ENCODE results near the gene VILL. TPM values are rescaled to one million over a fixed set of nuclear protein-coding genes. Genes with fewer than 3 reads are reported as not detected.

Gene VILL
- total RNA-seq, 2 donors from 2014 or later: 12.5 to 16.1 TPM

DNA sequence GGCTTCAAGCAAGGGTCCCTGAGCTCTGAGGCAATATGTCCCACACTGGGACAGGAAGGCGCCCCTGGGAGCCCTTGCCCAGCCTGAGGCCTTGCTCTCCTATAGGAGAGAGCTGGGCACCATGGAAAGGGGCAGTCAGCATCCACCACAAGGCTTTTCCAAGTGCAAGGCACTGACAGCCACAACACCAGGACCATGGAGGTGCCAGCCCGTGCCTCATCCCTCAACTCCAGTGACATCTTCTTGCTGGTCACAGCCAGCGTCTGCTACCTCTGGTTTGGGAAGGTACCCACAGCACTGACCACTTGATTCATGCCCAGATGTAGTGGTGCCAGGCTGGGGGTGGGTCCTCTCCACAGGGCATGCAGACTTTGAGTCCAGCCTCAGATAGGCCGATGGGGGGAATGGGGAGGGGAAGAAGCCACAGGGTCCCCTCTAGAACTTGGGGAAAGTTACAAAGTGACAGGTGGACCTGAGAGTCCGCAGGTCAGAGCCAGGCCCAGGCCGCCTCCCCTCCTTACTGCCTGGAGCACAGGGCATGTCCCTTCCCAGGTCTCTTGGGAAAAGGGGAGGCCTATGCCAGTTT is 11.8 kb downstream of the VILL start:
- peaks cover 0 to 8% of the 10 kb centered on the region in 2 donors for H3K36me3 Mint-ChIP-seq (ENCODE audit: insufficient read depth in 2 of 2)
- DNase-seq (no peak), ATAC-seq (replicated peaks in 1 of 2) (no peak)
- H3K27ac Mint-ChIP-seq: no peak overlapping the region
- H3K9me3 Mint-ChIP-seq: no peaks in the 10 kb centered on the region
- H3K4me3 Mint-ChIP-seq: no peak overlapping the region
- no peaks in the 10 kb centered on the region for H3K27me3 Mint-ChIP-seq (ENCODE audit: low read depth)
- H3K4me1 Mint-ChIP-seq (ENCODE audit: low read depth): peaks cover 34% of the 10 kb centered on the region

DNA sequence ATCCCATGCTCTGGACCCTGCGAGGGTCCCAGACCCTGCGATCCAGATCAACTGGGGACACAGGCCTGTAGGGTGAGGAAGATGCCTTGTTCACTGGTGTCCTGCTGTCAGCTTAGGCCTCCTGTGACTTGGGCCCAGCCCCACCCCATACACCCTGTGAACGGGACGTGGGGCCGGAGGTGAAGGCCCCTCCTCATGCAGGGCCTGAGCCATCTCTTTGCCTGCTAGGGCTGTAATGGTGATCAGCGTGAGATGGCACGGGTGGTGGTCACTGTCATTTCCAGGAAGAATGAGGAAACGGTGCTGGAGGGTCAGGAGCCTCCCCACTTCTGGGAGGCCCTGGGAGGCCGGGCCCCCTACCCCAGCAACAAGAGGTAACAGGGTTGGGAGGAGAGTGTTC is 12.4 kb downstream of the VILL start:
- peak overlapping the region; percentile 41 for H3K27ac Mint-ChIP-seq
- no peaks in the 10 kb centered on the region for H3K9me3 Mint-ChIP-seq
- no peak overlapping the region for H3K4me3 Mint-ChIP-seq
- peaks cover 34% of the 10 kb centered on the region for H3K4me1 Mint-ChIP-seq (ENCODE audit: low read depth)
- peaks cover 0 to 8% of the 10 kb centered on the region in 2 donors for H3K36me3 Mint-ChIP-seq (ENCODE audit: insufficient read depth in 2 of 2)
- no peaks in the 10 kb centered on the region for H3K27me3 Mint-ChIP-seq (ENCODE audit: low read depth)
- ATAC-seq (replicated peaks in 1 of 2) (no peak), DNase-seq (no peak)

DNA sequence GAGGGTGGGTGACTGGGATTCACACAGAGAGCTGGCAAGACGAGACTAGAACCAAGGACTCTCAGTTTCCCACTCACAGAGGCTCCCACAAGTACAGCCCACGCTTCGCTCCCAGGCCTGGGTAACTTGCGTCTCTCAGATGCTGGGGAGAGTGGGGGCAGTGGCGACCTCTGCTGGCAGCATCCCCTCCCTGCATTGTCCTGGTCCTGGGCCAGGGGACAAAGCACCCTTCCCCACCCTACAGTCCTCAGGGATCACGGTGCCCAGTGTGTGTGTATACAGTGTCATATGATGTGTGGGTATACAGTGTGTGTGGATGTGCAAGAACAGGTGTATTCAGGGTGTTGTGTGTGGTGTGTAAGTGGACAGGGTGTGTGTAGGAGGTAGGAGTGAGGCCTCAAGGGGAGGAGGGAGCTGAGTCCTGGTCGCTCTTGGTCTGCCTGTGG is 12.8 kb downstream of the VILL start:
- no peak overlapping the region for H3K4me3 Mint-ChIP-seq
- H3K36me3 Mint-ChIP-seq (ENCODE audit: insufficient read depth in 2 of 2): peaks cover 0 to 8% of the 10 kb centered on the region in 2 donors
- no peaks in the 10 kb centered on the region for H3K9me3 Mint-ChIP-seq
- H3K27ac Mint-ChIP-seq: no peak overlapping the region
- peak; percentile 47 to 52 for ATAC-seq (replicated peaks in 1 of 2)
- no peaks in the 10 kb centered on the region for H3K27me3 Mint-ChIP-seq (ENCODE audit: low read depth)
- H3K4me1 Mint-ChIP-seq (ENCODE audit: low read depth): peaks cover 30% of the 10 kb centered on the region
- peak; percentile 62 to 76 for DNase-seq

DNA sequence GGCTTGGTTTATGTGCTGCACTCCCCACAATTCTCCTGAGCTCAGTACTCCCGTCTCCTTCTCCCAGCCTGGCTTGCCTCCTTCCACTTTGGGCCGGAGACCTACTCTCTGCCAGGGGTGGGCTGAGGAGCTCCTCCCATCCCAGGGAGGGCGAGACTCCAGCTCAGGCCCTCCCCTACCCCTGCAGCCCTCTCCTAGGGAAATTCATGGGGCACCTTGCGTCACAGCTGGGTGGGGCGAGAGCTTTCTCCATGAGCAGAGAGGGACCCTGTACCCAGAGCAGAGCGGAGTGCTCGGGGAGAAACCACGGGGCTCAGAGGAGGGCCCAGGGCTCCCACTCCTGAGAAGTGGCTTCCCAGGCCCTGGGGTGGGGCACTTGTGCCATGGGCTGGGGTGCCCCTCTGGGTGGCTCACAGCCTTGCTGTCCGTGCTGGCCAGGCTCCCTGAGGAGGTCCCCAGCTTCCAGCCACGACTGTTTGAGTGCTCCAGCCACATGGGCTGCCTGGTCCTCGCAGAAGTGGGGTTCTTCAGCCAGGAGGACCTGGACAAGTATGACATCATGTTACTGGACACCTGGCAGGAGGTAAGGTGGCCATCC is 13.3 kb downstream of the VILL start:
- H3K9me3 Mint-ChIP-seq: no peaks in the 10 kb centered on the region
- H3K4me3 Mint-ChIP-seq: no peak overlapping the region
- H3K36me3 Mint-ChIP-seq (ENCODE audit: insufficient read depth in 2 of 2): peaks cover 0 to 8% of the 10 kb centered on the region in 2 donors
- peaks cover 24% of the 10 kb centered on the region for H3K4me1 Mint-ChIP-seq (ENCODE audit: low read depth)
- no peak overlapping the region for H3K27ac Mint-ChIP-seq
- no peaks in the 10 kb centered on the region for H3K27me3 Mint-ChIP-seq (ENCODE audit: low read depth)
- ATAC-seq (replicated peaks in 1 of 2) (no peak), DNase-seq (no peak)

DNA sequence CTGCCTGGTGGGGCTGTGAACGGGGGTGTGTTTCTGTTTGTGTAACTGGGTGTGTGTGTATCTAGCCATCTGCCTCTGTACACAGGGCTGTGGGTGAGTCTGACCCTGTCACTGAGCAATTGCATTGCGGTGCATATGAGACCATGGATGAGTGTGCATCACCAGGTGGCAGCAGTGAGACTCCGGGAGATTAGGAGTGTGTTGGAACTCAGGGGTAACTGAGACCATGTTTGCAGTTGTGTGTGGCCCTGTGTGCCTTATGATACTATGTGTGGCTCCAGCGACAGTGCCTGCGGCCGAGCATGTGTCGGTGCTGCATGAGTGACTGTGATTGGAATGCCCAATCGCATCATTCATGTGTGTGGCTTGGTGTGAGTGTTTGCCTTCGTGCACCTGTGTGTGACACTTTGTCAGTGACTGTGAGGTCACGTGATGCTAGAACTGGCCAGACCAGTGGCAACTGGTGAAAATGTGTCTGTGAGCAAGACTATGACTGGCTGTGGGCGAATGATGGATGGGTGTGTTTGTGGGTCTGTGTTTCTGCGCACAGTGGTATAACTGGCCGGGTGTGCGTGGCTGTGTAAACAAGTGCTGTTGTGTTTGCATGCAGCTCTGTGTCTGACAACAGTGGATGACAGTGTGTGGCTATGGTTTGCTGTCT is 14.0 kb downstream of the VILL start:
- Mint-ChIP-seq H3K4me1 (ENCODE audit: low read depth) (peaks cover 18% of the 10 kb centered on the region), H3K36me3 (ENCODE audit: insufficient read depth in 2 of 2) (peaks cover 0 to 8% of the 10 kb centered on the region in 2 donors), H3K27me3 (ENCODE audit: low read depth) (no peaks in the 10 kb centered on the region), H3K9me3 (no peaks in the 10 kb centered on the region), H3K27ac (no peak overlapping the region), H3K4me3 (no peak overlapping the region)
- DNase-seq (peak; percentile 47 to 53), ATAC-seq (replicated peaks in 1 of 2) (peak; percentile 65 to 68)

DNA sequence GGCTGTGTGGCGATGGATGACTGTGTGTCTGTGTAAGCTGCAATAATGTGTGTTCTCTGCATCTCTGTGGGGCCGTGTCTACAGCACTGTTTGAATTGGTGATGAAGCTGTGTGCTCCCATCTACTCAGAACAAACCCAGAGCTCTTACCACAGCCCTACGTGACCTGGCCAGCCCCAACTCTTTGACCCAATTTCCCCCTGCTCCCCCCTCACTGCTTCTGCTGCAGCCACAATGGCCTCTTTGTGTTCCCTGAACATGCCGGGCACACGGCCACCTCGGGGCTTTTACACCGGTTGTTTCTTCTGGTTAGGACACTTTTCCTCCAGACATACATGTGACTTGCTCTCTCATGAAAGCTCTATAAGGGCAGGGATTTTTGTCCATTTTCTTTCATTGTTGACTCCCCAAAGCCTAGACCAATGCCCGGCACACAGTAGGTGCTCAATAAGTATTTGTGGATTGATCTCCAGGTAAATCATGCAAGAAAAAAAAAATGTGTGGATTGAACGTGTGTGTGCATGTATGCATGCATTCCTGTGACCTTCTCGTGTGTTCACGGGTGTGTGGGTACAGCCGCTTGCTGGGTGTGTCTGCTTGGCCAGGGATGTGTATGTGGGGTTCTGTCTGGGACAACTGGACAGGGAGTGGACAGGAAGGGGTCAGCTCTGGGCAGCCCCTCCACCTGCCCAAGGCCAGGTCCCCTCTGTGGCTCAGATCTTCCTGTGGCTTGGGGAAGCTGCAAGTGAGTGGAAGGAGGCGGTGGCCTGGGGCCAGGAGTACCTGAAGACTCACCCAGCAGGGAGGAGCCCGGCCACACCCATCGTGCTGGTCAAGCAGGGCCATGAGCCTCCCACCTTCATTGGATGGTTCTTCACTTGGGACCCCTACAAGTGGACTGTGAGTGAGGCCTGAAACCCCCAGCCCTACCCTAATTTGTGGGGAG is 14.8 kb downstream of the VILL start:
- Mint-ChIP-seq H3K9me3 (no peaks in the 10 kb centered on the region), H3K27ac (no peak overlapping the region), H3K27me3 (ENCODE audit: low read depth) (no peaks in the 10 kb centered on the region), H3K4me3 (no peak overlapping the region), H3K4me1 (ENCODE audit: low read depth) (peaks cover 18% of the 10 kb centered on the region), H3K36me3 (ENCODE audit: insufficient read depth in 2 of 2) (peaks cover 0 to 6% of the 10 kb centered on the region in 2 donors)
- no peak for DNase-seq
- no peak for ATAC-seq (replicated peaks in 1 of 2)

DNA sequence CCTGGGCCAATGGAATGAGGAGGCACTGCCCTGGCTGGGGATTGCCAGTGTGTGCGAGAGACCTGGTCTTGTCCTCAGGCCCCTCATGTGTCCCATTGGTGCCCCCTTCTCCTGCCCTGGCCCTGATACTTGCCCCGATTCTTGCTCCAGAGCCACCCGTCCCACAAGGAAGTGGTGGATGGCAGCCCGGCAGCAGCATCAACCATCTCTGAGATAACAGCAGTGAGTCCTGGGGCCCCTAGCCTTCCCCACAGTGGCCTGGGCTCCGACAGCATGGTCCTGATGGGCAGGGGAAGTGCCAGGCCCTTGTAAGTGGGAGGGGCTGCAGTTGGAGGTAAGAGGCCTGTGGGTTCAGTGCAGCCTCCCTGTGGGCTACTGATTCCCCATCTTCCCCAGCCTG is 15.4 kb downstream of the VILL start:
- Mint-ChIP-seq H3K27me3 (ENCODE audit: low read depth) (no peaks in the 10 kb centered on the region), H3K4me3 (no peak overlapping the region), H3K9me3 (no peaks in the 10 kb centered on the region), H3K4me1 (ENCODE audit: low read depth) (peaks cover 18% of the 10 kb centered on the region), H3K36me3 (ENCODE audit: insufficient read depth in 2 of 2) (peaks cover 0 to 3% of the 10 kb centered on the region in 2 donors), H3K27ac (no peak overlapping the region)
- ATAC-seq (replicated peaks in 1 of 2) (no peak), DNase-seq (no peak)

DNA sequence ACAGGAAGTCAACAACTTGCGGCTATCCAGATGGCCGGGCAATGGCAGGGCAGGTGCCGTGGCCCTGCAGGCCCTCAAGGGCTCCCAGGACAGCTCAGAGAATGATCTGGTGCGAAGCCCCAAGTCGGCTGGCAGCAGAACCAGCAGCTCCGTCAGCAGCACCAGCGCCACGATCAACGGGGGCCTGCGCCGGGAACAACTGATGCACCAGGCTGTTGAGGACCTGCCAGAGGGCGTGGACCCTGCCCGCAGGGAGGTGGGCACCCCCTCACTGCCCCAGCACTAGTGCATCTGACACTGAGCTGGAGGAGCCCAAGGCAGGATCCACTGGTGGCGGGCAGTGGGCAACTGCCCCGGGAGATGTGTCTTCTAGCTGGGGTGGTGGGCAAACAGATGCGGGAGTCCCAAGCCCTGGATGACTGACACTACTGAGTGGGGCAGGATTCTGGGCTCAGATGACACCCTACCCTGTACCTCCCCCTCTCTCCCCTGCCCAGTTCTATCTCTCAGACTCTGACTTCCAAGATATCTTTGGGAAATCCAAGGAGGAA is 15.9 kb downstream of the VILL start:
- H3K4me1 Mint-ChIP-seq (ENCODE audit: low read depth): peaks cover 18% of the 10 kb centered on the region
- peaks cover 0 to 3% of the 10 kb centered on the region in 2 donors for H3K36me3 Mint-ChIP-seq (ENCODE audit: insufficient read depth in 2 of 2)
- ATAC-seq (replicated peaks in 1 of 2) (no peak), DNase-seq (no peak)
- no peaks in the 10 kb centered on the region for H3K27me3 Mint-ChIP-seq (ENCODE audit: low read depth)
- no peak overlapping the region for H3K4me3 Mint-ChIP-seq
- no peaks in the 10 kb centered on the region for H3K9me3 Mint-ChIP-seq
- H3K27ac Mint-ChIP-seq: no peak overlapping the region

DNA sequence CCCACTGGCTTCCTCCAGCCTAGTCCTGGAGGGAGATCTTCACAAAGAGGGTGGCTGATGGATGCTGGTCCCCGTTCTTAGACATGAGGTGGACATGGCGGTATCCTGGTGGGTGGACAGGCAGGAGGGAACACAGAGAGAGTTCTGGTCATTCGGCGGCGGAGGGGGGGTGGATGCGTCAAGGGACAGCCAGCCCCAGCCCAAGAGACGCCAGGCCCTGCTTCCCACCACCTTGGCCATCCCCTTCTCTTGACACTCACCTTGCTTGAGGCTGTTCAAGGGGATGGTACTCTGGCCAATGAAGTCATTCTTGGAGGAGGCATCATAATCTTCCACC is 17.1 kb downstream of the VILL start:
- Mint-ChIP-seq H3K27me3 (ENCODE audit: low read depth) (no peaks in the 10 kb centered on the region), H3K9me3 (no peaks in the 10 kb centered on the region), H3K36me3 (ENCODE audit: insufficient read depth in 2 of 2) (peaks cover 0 to 2% of the 10 kb centered on the region in 2 donors), H3K4me3 (no peak overlapping the region), H3K4me1 (ENCODE audit: low read depth) (peaks cover 18% of the 10 kb centered on the region), H3K27ac (no peak overlapping the region)
- no peak for DNase-seq
- no peak for ATAC-seq (replicated peaks in 1 of 2)

DNA sequence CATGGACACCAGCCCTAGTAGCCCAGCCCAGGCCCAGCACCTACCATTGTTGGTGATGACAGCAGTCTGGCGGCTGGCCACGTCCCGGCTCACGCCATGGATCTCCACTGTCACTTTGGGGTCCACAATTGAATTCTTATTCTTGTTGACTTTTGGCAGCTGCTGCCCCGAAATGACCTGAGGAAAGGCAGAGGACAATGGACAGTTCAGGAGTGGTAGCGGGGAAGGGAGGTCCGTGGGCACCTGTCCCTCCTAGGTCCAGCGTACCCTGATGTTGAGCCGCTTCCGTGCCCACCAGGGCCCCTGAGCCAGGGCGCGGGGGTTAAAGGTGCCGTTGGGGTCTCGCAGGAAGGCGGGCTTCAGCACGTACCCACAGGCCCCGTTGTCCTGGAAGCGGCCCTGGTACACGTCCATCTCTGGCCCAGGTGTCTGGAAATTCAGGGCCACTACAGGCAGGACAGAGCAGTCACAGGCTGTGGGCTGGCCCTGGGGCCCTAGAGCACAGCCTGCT is 17.7 kb downstream of the VILL start:
- H3K4me1 Mint-ChIP-seq (ENCODE audit: low read depth): peaks cover 13% of the 10 kb centered on the region
- no peaks in the 10 kb centered on the region for H3K27me3 Mint-ChIP-seq (ENCODE audit: low read depth)
- DNase-seq (no peak), ATAC-seq (replicated peaks in 1 of 2) (no peak)
- H3K9me3 Mint-ChIP-seq: no peaks in the 10 kb centered on the region
- H3K4me3 Mint-ChIP-seq: no peak overlapping the region
- no peak overlapping the region for H3K27ac Mint-ChIP-seq
- H3K36me3 Mint-ChIP-seq (ENCODE audit: insufficient read depth in 2 of 2): no peaks in the 10 kb centered on the region

DNA sequence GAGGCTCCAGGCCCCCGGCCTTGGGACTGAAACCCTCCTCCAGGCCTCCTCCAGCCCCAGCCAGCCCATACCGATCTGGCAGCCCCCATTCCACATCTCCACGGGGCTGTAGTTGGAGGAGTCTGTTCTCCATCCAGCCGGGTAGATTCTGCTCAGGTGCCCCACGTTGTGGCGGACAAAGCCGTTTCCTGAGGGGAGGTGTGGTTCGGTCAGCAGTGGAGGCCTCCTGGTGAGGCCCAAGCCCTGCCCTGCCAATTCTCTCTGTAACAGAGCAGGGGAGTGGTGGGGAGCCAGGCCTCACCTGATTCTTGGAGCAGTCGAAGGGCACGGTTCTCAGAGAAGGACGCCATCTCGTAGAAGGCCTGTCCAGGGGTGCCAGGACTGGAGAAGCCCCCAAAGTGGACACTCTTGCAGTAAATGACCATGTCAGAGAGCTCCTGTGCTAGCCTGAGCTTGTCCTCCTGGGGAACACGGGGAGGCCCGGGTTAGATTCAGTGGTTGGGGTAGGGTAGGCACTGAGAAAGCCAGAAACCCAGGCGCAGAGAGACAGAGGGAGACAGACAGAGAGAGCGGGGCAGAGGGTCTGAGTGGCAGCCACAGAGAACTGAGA is 18.5 kb downstream of the VILL start:
- ATAC-seq (replicated peaks in 1 of 2) (no peak), DNase-seq (no peak)
- Mint-ChIP-seq H3K27ac (no peak overlapping the region), H3K36me3 (ENCODE audit: insufficient read depth in 2 of 2) (no peaks in the 10 kb centered on the region), H3K4me1 (ENCODE audit: low read depth) (peaks cover 12% of the 10 kb centered on the region), H3K9me3 (no peaks in the 10 kb centered on the region), H3K27me3 (ENCODE audit: low read depth) (no peaks in the 10 kb centered on the region), H3K4me3 (no peak overlapping the region)

DNA sequence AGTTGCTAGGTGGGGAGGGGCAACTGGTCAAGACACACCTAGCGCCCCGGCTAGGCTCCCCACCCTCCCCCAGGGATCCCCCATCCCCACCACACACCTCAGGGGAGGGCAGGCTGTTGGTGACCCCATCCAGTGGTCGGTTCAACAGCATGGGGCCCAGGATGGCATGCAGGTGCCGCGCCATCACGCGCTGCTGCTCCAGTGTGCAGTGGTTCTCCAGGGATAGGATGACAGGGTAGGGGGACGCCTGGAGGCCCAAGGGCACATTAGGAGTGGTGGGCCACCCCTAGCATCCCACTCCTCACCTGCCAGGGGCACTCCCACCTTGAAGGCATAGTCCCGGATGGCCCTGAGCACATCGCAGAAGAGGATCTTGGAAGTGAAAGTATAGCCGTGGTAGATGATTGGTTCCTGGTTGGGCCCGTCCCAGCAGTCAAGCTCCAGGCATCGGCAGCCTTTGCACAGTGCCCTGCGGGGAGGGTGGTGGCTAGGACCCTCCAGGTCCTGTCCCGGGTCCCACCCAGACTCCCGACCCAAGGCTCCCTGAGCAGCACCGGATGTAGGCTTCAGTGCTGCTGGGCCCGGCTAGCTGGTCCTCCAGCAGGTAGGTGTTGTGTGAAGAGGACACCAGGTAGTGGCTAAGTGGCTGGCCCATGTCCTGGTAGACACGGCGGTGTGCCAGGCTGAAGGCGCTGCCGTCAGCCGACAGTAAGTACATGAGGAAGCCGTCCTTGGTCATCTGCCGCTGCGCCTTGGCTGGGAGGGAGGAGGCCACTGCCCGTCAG is 19.4 kb downstream of the VILL start:
- no peak overlapping the region for H3K27ac Mint-ChIP-seq

More for the DNA sequence above, 19.4 kb downstream of the VILL start:
- Mint-ChIP-seq H3K27me3 (ENCODE audit: low read depth) (no peaks in the 10 kb centered on the region), H3K9me3 (no peaks in the 10 kb centered on the region), H3K4me3 (no peak overlapping the region), H3K36me3 (ENCODE audit: insufficient read depth in 2 of 2) (no peaks in the 10 kb centered on the region), H3K4me1 (ENCODE audit: low read depth) (peaks cover 2% of the 10 kb centered on the region)
- DNase-seq (no peak), ATAC-seq (replicated peaks in 1 of 2) (peak in 1 of 2 donors; percentile 13)

Measured in activated T-cell treated with anti-CD3 and anti-CD28 coated beads, Interleukin-2, amount 50 U/mL, for 72 hours (primary cell).